WTC11 (cell line): Measurements from ENCODE around the gene ITLN1. TPM values are rescaled to one million over a fixed set of nuclear protein-coding genes. Genes with fewer than 3 reads are reported as not detected.

Source experiments
- ATAC-seq: fragments of 200-7000 bp; cut with Tn5 transposase; 2 replicates; pipeline ENCODE4 v1.10.0; 2021; ENCODE audit warnings: mild to moderate bottlenecking, moderate library complexity
- CTCF ChIA-PET: fragments of 300-600 bp; sonication (Branson Sonifier 250); formaldehyde crosslinking; loops from one replicate; lab custom pipeline; 2021; ENCODE audit warnings: antibody characterized with exemption; lab: Charles Lee
- POLR2A ChIA-PET: fragments of 350-600 bp; sonication (Branson Sonifier 250); formaldehyde crosslinking; loops from one replicate; lab custom pipeline; 2021; ENCODE audit warnings: antibody characterized with exemption; lab: Charles Lee
- DNase-seq: peaks from one replicate; pipeline ENCODE4 v3.0.0; 2021; ENCODE audit warnings: low spot score
- H3K27ac Mint-ChIP-seq: 2 replicates; pipeline ENCODE4 v1.8.0; 2021; ENCODE audit warnings: mixed read lengths
- H3K27me3 Mint-ChIP-seq: 2 replicates; pipeline ENCODE4 v1.8.0; 2021; ENCODE audit warnings: low read depth, mild to moderate bottlenecking, moderate library complexity, mixed read lengths
- H3K36me3 Mint-ChIP-seq: 2 replicates; pipeline ENCODE4 v1.8.0; 2021; ENCODE audit warnings: mixed read lengths
- H3K4me1 Mint-ChIP-seq: 2 replicates; pipeline ENCODE4 v1.8.0; 2022; ENCODE audit warnings: mixed read lengths
- H3K4me3 Mint-ChIP-seq: 2 replicates; pipeline ENCODE4 v1.8.0; 2021; ENCODE audit warnings: mild to moderate bottlenecking, moderate library complexity, mixed read lengths
- H3K9me3 Mint-ChIP-seq: 2 replicates; pipeline ENCODE4 v1.8.0; 2021; ENCODE audit warnings: mixed read lengths
- ARID4B ChIP-seq: sonication (generic); formaldehyde crosslinking; IDR thresholded peaks from 2 replicates; pipeline ENCODE4 v1.8.0; 2023; ENCODE audit warnings: missing genetic modification reagents, mild to moderate bottlenecking, borderline replicate concordance
- CDX4 ChIP-seq: fragments of 250-450 bp; sonication (Bioruptor Pico); IDR thresholded peaks from 2 replicates; pipeline ENCODE4 v1.9.0; 2021; ENCODE audit warnings: moderate library complexity, mild to moderate bottlenecking, inconsistent platforms, borderline replicate concordance
- ESRRA ChIP-seq: sonication (generic); formaldehyde crosslinking; IDR thresholded peaks from 2 replicates; pipeline ENCODE4 v1.8.1; 2022; ENCODE audit warnings: mild to moderate bottlenecking, missing genetic modification reagents, borderline replicate concordance
- IRF2 ChIP-seq: sonication (generic); formaldehyde crosslinking; IDR thresholded peaks from 2 replicates; pipeline ENCODE4 v1.8.0; 2022; ENCODE audit warnings: low read depth, missing genetic modification reagents, borderline replicate concordance
- NFATC4 ChIP-seq: fragments of 250-450 bp; sonication (Bioruptor Pico); IDR thresholded peaks from 2 replicates; pipeline ENCODE4 v1.9.0; 2021; ENCODE audit warnings: mild to moderate bottlenecking
- NFYB ChIP-seq: sonication (generic); formaldehyde crosslinking; conservative IDR thresholded peaks from 2 replicates; pipeline ENCODE4 v1.8.0; 2022; ENCODE audit warnings: low read depth, missing genetic modification reagents
- RELA ChIP-seq: sonication (generic); formaldehyde crosslinking; IDR thresholded peaks from 2 replicates; pipeline ENCODE4 v1.8.1; 2022; ENCODE audit warnings: missing genetic modification reagents, mild to moderate bottlenecking, borderline replicate concordance
- SMAD3 ChIP-seq: sonication (generic); formaldehyde crosslinking; IDR thresholded peaks from 2 replicates; pipeline ENCODE4 v1.8.0; 2022; ENCODE audit warnings: missing genetic modification reagents, mild to moderate bottlenecking, borderline replicate concordance
- ZBTB43 ChIP-seq: sonication (generic); formaldehyde crosslinking; IDR thresholded peaks from 2 replicates; pipeline ENCODE4 v1.8.1; 2023; ENCODE audit warnings: mild to moderate bottlenecking, missing genetic modification reagents
- ZNF121 ChIP-seq: sonication (generic); formaldehyde crosslinking; IDR thresholded peaks from 2 replicates; pipeline ENCODE4 v1.8.0; 2023; ENCODE audit warnings: missing genetic modification reagents
- ZNF219 ChIP-seq: sonication (generic); formaldehyde crosslinking; IDR thresholded peaks from 2 replicates; pipeline ENCODE4 v1.8.0; 2023; ENCODE audit warnings: missing genetic modification reagents, mild to moderate bottlenecking, borderline replicate concordance
- ZNF281 ChIP-seq: sonication (generic); formaldehyde crosslinking; IDR thresholded peaks from 2 replicates; pipeline ENCODE4 v1.8.0; 2023; ENCODE audit warnings: mild to moderate bottlenecking, missing genetic modification reagents
- ZNF317 ChIP-seq: sonication (generic); formaldehyde crosslinking; IDR thresholded peaks from 2 replicates; pipeline ENCODE4 v1.8.1; 2023; ENCODE audit warnings: low read depth, mild to moderate bottlenecking, moderate library complexity, missing genetic modification reagents, borderline replicate concordance
- ZNF416 ChIP-seq: fragments of 250-450 bp; sonication (Bioruptor Pico); IDR thresholded peaks from 2 replicates; pipeline ENCODE4 v1.9.0; 2021; ENCODE audit warnings: mild to moderate bottlenecking, inconsistent platforms
- total RNA-seq: library from RNA; stranded (reverse); gene quantifications from 3 replicates; pipeline ENCODE4 v1.2.3, GENCODE V29; 2021
- TF ChIP-seq, protein P1 (sequence below): sonication (generic); formaldehyde crosslinking; IDR thresholded peaks from 2 replicates; pipeline ENCODE4 v1.8.1; 2022; ENCODE audit warnings: mild to moderate bottlenecking, missing genetic modification reagents, moderate library complexity, borderline replicate concordance
- TF ChIP-seq, protein P2 (sequence below): sonication (generic); formaldehyde crosslinking; IDR thresholded peaks from 2 replicates; pipeline ENCODE4 v1.8.0; 2022; ENCODE audit warnings: mild to moderate bottlenecking, missing genetic modification reagents
- TF ChIP-seq, protein P3 (sequence below): sonication (generic); formaldehyde crosslinking; IDR thresholded peaks from 2 replicates; pipeline ENCODE4 v1.8.1; 2023; ENCODE audit warnings: mild to moderate bottlenecking, missing genetic modification reagents
- TF ChIP-seq, protein P4 (sequence below): sonication (generic); formaldehyde crosslinking; IDR thresholded peaks from 2 replicates; pipeline ENCODE4 v1.8.0; 2022; ENCODE audit warnings: missing genetic modification reagents

The ITLN1 gene
- total RNA-seq, 1 experiment from 2014 or later, result not detected

GRCh38 chr1:160863774-160864131 lies 21.2 kb downstream of the ITLN1 start:
- ChIA-PET CTCF (interaction anchor here (0.8 to 3.1 kb wide), 6 partner anchors 42 to 96 kb away, joined by 3 to 8 read pairs (median 4); partner anchors contain the start of gene ITLN2), POLR2A (no interaction called here)
- no peaks in the 10 kb centered on the region for H3K36me3 Mint-ChIP-seq
- H3K27me3 Mint-ChIP-seq, result no peaks in the 10 kb centered on the region
- no peak overlapping the region for H3K27ac Mint-ChIP-seq
- no peak for DNase-seq
- ATAC-seq, result no peak
- TF ChIP-seq, protein P1, sequence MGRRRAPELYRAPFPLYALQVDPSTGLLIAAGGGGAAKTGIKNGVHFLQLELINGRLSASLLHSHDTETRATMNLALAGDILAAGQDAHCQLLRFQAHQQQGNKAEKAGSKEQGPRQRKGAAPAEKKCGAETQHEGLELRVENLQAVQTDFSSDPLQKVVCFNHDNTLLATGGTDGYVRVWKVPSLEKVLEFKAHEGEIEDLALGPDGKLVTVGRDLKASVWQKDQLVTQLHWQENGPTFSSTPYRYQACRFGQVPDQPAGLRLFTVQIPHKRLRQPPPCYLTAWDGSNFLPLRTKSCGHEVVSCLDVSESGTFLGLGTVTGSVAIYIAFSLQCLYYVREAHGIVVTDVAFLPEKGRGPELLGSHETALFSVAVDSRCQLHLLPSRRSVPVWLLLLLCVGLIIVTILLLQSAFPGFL (CRISPR knock-in tag), result no peak
- TF ChIP-seq ZNF281 (CRISPR knock-in tag) (no peak), ZNF317 (CRISPR knock-in tag) (no peak), ZNF219 (CRISPR knock-in tag) (no peak), ZBTB43 (CRISPR knock-in tag) (no peak), NFYB (CRISPR knock-in tag) (no peak), IRF2 (CRISPR knock-in tag) (no peak), ARID4B (no peak), RELA (no peak), SMAD3 (CRISPR knock-in tag) (no peak), ESRRA (CRISPR knock-in tag) (no peak), NFATC4 (CRISPR knock-in tag) (no peak), ZNF416 (CRISPR knock-in tag) (no peak), CDX4 (CRISPR knock-in tag) (no peak), ZNF121 (CRISPR knock-in tag) (no peak)
- TF ChIP-seq, protein P2, sequence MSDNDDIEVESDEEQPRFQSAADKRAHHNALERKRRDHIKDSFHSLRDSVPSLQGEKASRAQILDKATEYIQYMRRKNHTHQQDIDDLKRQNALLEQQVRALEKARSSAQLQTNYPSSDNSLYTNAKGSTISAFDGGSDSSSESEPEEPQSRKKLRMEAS, result no peak
- TF ChIP-seq, protein P3, sequence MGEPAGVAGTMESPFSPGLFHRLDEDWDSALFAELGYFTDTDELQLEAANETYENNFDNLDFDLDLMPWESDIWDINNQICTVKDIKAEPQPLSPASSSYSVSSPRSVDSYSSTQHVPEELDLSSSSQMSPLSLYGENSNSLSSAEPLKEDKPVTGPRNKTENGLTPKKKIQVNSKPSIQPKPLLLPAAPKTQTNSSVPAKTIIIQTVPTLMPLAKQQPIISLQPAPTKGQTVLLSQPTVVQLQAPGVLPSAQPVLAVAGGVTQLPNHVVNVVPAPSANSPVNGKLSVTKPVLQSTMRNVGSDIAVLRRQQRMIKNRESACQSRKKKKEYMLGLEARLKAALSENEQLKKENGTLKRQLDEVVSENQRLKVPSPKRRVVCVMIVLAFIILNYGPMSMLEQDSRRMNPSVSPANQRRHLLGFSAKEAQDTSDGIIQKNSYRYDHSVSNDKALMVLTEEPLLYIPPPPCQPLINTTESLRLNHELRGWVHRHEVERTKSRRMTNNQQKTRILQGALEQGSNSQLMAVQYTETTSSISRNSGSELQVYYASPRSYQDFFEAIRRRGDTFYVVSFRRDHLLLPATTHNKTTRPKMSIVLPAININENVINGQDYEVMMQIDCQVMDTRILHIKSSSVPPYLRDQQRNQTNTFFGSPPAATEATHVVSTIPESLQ, result no peak
- TF ChIP-seq, protein P4, sequence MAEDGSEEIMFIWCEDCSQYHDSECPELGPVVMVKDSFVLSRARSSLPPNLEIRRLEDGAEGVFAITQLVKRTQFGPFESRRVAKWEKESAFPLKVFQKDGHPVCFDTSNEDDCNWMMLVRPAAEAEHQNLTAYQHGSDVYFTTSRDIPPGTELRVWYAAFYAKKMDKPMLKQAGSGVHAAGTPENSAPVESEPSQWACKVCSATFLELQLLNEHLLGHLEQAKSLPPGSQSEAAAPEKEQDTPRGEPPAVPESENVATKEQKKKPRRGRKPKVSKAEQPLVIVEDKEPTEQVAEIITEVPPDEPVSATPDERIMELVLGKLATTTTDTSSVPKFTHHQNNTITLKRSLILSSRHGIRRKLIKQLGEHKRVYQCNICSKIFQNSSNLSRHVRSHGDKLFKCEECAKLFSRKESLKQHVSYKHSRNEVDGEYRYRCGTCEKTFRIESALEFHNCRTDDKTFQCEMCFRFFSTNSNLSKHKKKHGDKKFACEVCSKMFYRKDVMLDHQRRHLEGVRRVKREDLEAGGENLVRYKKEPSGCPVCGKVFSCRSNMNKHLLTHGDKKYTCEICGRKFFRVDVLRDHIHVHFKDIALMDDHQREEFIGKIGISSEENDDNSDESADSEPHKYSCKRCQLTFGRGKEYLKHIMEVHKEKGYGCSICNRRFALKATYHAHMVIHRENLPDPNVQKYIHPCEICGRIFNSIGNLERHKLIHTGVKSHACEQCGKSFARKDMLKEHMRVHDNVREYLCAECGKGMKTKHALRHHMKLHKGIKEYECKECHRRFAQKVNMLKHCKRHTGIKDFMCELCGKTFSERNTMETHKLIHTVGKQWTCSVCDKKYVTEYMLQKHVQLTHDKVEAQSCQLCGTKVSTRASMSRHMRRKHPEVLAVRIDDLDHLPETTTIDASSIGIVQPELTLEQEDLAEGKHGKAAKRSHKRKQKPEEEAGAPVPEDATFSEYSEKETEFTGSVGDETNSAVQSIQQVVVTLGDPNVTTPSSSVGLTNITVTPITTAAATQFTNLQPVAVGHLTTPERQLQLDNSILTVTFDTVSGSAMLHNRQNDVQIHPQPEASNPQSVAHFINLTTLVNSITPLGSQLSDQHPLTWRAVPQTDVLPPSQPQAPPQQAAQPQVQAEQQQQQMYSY (CRISPR knock-in tag), result no peak
- TF ChIP-seq, all 79 proteins: peak for 0
- peaks cover 7% of the 10 kb centered on the region for H3K4me1 Mint-ChIP-seq
- H3K4me3 Mint-ChIP-seq, result no peak overlapping the region
- H3K9me3 Mint-ChIP-seq, result no peaks in the 10 kb centered on the region
